MCF 10A (cell line): ENCODE measurements around the gene MDM2. TPM values are rescaled to one million over a fixed set of nuclear protein-coding genes. Genes with fewer than 3 reads are reported as not detected.

Experiments used
- BruUV-seq: library from RNA; stranded (reverse); fragments of 400-500 nt; replicated peaks from 2 replicates; lab custom pipeline; 2021; lab: Mats Ljungman, UMichigan
- CTCF ChIA-PET: fragments of 300-600 bp; sonication (Branson Sonifier 250); formaldehyde crosslinking; extraction: SDS; loops from one replicate; lab custom pipeline; 2021; ENCODE audit warnings: antibody characterized with exemption, inconsistent platforms; lab: Yijun Ruan, JAX
- POLR2A ChIA-PET: fragments of 300-600, 350-650 bp; sonication (Branson Sonifier 250); formaldehyde crosslinking; extraction: SDS; loops from one replicate; lab custom pipeline; 2020; ENCODE audit warnings: antibody characterized with exemption, inconsistent platforms; lab: Yijun Ruan, JAX
- DNase-seq: peaks from one replicate; pipeline ENCODE4 v3.0.0-alpha.2; 2018; ENCODE audit not compliant: unreplicated experiment
- H3K27ac Mint-ChIP-seq: one replicate; pipeline ENCODE4 v1.8.0; 2022; ENCODE audit warnings: mild to moderate bottlenecking, low read depth, mixed read lengths; ENCODE audit not compliant: unreplicated experiment
- H3K27me3 Mint-ChIP-seq: one replicate; pipeline ENCODE4 v1.8.0; 2022; ENCODE audit warnings: mixed read lengths; ENCODE audit not compliant: insufficient read depth, unreplicated experiment
- H3K36me3 Mint-ChIP-seq: one replicate; pipeline ENCODE4 v1.8.0; 2022; ENCODE audit warnings: mild to moderate bottlenecking, moderate library complexity, mixed read lengths; ENCODE audit not compliant: insufficient read depth, unreplicated experiment
- H3K4me1 Mint-ChIP-seq: one replicate; pipeline ENCODE4 v1.8.0; 2022; ENCODE audit warnings: mixed read lengths; ENCODE audit not compliant: insufficient read depth, unreplicated experiment
- H3K4me3 Mint-ChIP-seq: one replicate; pipeline ENCODE4 v1.8.0; 2022; ENCODE audit warnings: mild to moderate bottlenecking, moderate library complexity, mixed read lengths; ENCODE audit not compliant: unreplicated experiment
- H3K9me3 Mint-ChIP-seq: one replicate; pipeline ENCODE4 v1.8.0; 2022; ENCODE audit warnings: mixed read lengths; ENCODE audit not compliant: unreplicated experiment
- intact Hi-C: fragments of 100-400 bp; cut with micrococcal nuclease; formaldehyde crosslinking; loops from 2 replicates; pipeline ENCODE4 v1.14.1; 2022
- total RNA-seq: library from RNA; stranded (reverse); gene quantifications from 2 replicates; pipeline ENCODE4 v1.2.3, GENCODE V29; 2022
- TF ChIP-seq, protein P1 (sequence below): fragments of 200-600 bp; IDR thresholded peaks from one replicate; pipeline ENCODE4 v1.8.0; 2022; ENCODE audit warnings: antibody characterized with exemption, mild to moderate bottlenecking; ENCODE audit not compliant: unreplicated experiment

Gene MDM2
- total RNA-seq, 1 experiment from 2014 or later = 383 TPM

GRCh38 chr12:68896881-68897540 is 89.0 kb downstream of the MDM2 start:
- no peak overlapping the region for H3K27ac Mint-ChIP-seq

DNA sequence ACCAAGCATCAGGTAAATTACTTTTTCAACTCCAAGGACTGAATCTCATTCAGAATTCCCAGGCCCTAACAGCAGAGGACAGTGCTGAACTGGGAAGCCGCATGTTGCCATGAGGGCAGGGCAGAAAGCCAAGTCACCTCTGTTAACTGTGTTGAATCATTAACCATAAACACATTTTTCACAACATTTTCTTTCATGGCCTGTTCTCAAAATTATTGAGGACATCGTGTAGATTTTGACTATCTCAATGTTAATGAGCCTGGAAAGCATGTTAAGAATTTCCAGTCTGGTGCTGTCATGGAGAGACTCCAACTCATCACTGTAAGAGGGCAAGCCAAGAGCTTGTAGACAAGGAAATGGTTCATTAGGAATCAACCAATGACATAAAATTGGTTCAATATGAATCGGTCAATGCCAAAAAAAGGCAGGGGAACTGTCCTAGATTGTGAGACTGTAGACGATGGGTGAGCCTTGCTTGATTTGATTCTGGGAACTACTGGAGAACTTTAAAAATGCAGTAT is 91.3 kb downstream of the MDM2 start:
- POLR2A ChIA-PET = interaction anchor here (0.7 to 1.7 kb wide), 8 partner anchors 10 to 213 kb away, joined by 3 to 12 read pairs (median 6); no protein-coding TSS in a partner anchor
- H3K4me3 Mint-ChIP-seq = no peak overlapping the region
- intact Hi-C loops = loop anchor here (1.0 to 10.0 kb wide), 4 partner anchors 167 to 355 kb away; no protein-coding TSS in a partner anchor
- H3K27ac Mint-ChIP-seq = peak overlapping the region; percentile 72
- peaks cover 8% of the 10 kb centered on the region for H3K4me1 Mint-ChIP-seq
- no TSS peak for BruUV-seq
- DNase-seq = peak; percentile 84
- TF ChIP-seq, protein P1, sequence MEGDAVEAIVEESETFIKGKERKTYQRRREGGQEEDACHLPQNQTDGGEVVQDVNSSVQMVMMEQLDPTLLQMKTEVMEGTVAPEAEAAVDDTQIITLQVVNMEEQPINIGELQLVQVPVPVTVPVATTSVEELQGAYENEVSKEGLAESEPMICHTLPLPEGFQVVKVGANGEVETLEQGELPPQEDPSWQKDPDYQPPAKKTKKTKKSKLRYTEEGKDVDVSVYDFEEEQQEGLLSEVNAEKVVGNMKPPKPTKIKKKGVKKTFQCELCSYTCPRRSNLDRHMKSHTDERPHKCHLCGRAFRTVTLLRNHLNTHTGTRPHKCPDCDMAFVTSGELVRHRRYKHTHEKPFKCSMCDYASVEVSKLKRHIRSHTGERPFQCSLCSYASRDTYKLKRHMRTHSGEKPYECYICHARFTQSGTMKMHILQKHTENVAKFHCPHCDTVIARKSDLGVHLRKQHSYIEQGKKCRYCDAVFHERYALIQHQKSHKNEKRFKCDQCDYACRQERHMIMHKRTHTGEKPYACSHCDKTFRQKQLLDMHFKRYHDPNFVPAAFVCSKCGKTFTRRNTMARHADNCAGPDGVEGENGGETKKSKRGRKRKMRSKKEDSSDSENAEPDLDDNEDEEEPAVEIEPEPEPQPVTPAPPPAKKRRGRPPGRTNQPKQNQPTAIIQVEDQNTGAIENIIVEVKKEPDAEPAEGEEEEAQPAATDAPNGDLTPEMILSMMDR = peak; percentile 78
- CTCF ChIA-PET = interaction anchor here (0.5 to 6.9 kb wide), 14 partner anchors 14 to 575 kb away, joined by 3 to 87 read pairs (median 4); no protein-coding TSS in a partner anchor
- H3K27me3 Mint-ChIP-seq = no peaks in the 10 kb centered on the region
- no peaks in the 10 kb centered on the region for H3K9me3 Mint-ChIP-seq
- H3K36me3 Mint-ChIP-seq = no peaks in the 10 kb centered on the region

More at GRCh38 chr12:68896881-68897540, 89.0 kb downstream of the MDM2 start:
- Mint-ChIP-seq H3K4me3 (no peak overlapping the region), H3K36me3 (peaks cover 5% of the 10 kb centered on the region), H3K4me1 (peaks cover 8% of the 10 kb centered on the region), H3K27me3 (no peaks in the 10 kb centered on the region), H3K9me3 (no peaks in the 10 kb centered on the region)
- no TSS peak for BruUV-seq
- ChIA-PET POLR2A (no interaction called here), CTCF (interaction anchor here (0.7 to 6.9 kb wide), 4 partner anchors 127 to 888 kb away, joined by 3 to 87 read pairs (median 6); no protein-coding TSS in a partner anchor)
- TF ChIP-seq, protein P1 = no peak
- DNase-seq = no peak
- intact Hi-C loops = loop anchor here (10.0 kb wide), 1 partner anchor 358 kb away; no protein-coding TSS in a partner anchor

- DNase-seq = no peak
- H3K4me3 Mint-ChIP-seq = no peak overlapping the region
- no peak overlapping the region for H3K27ac Mint-ChIP-seq
- TF ChIP-seq, protein P1 = no peak
- no peaks in the 10 kb centered on the region for H3K36me3 Mint-ChIP-seq
- H3K4me1 Mint-ChIP-seq = peaks cover 8% of the 10 kb centered on the region
- intact Hi-C loops = no loop called here
- ChIA-PET CTCF (interaction anchor here (0.5 to 6.9 kb wide), 11 partner anchors 13 to 231 kb away, joined by 3 to 87 read pairs (median 5); no protein-coding TSS in a partner anchor), POLR2A (interaction anchor here (0.7 to 1.7 kb wide), 6 partner anchors 31 to 212 kb away, joined by 3 to 12 read pairs (median 6); no protein-coding TSS in a partner anchor)
- BruUV-seq = no TSS peak
- H3K9me3 Mint-ChIP-seq = no peaks in the 10 kb centered on the region
- no peaks in the 10 kb centered on the region for H3K27me3 Mint-ChIP-seq
Observed at GRCh38 chr12:68900241-68900640, 92.3 kb downstream of the MDM2 start.

Other genes starting within 250 kb of the MDM2 start
- 180 and 232 TPM in 2 replicates for gene RAP1B, start 197.3 kb upstream of the MDM2 start, total RNA-seq
- gene NUP107, start 121.2 kb upstream of the MDM2 start, total RNA-seq = 48.1 and 54.5 TPM in 2 replicates
- gene SLC35E3, start 62.0 kb upstream of the MDM2 start, total RNA-seq = 7.3 and 7.6 TPM in 2 replicates
- 0.89 and 1.7 TPM in 2 replicates for gene CPM, start 125.0 kb downstream of the MDM2 start, total RNA-seq